OCI-M1 (cell line): ENCODE data around the gene SUPT4H1.

Source experiments
- DNase-seq: peaks from one replicate; lab custom pipeline; 2025; lab: John Stamatoyannopoulos, UW

Gene SUPT4H1

DNA sequence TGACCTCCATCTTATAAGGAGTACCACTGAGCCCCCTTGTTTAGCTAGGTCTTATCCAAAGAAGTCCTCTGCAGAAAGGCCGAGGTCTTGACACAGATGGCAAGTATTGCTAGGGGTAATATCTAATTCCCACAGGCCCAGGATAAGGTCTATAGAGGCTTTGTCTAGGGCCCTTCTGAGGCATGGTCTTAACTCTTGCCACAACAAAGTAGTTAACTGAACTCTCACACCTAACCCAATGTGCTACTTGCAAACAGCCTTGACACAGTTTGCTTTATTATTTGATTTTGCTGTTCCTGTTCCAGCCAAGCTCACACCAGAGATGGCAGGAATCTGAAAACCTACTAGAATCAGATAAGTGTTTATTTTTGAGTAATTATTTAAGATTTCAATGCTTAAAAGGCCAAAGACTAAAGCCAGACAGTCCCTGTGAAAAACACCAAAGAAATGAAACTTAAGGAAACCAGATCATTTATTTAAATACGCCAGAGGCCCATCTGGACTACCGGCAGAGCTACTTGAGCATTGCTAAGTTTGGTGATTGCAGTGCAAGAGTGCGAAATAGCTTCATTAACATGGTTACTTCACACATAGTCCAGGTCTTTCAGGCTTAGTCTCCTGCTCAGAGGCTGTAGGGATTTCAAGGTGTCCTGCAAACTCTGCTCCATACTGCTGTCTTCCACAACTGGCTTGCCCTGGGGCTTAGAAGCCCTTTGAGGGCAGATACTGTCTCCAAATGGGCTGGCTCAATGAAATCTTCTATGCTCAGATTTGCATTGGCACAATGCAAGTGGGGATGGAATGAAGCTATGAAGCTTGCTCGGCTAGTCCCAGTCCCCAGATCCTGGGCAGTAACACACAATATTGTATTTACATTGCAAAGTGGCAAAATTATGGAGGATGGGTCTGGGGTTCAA, 28.5 kb upstream of the SUPT4H1 start:
- no peak for DNase-seq

GRCh38 chr17:58379511-58379824, 27.5 kb upstream of the SUPT4H1 start:
- DNase-seq: no peak

GRCh38 chr17:58378733-58379510, 26.9 kb upstream of the SUPT4H1 start:
- peak; percentile 57 for DNase-seq

- DNase-seq: no peak
Observed at GRCh38 chr17:58377661-58378060, 25.7 kb upstream of the SUPT4H1 start.

DNA sequence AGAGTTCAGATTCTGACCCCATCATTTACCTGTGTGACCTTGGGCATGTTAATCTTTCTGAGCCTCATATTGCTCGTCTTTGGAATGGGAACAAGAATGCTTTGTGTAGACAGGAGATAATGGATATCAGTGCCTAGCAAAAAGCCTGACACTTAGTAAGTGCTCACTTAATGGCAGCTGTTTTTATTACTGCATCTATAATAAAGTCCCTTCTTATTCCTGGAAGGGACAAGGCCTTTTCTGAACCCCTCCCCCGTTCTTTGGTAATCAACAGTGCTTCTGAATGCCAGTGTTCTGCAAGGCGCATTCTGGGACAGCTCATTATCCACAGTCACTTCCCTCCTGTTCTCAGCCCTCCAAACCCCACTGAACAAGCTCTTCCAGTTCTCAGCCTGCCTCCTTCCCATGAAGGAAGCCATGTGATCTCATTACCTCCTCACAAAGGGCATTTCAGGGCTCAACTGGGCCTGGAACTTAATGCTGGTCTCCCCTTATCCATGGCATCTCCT, 25.1 kb upstream of the SUPT4H1 start:
- no peak for DNase-seq

GRCh38 chr17:58376472-58377000, 24.5 kb upstream of the SUPT4H1 start:
- peak; percentile 27 for DNase-seq

DNA sequence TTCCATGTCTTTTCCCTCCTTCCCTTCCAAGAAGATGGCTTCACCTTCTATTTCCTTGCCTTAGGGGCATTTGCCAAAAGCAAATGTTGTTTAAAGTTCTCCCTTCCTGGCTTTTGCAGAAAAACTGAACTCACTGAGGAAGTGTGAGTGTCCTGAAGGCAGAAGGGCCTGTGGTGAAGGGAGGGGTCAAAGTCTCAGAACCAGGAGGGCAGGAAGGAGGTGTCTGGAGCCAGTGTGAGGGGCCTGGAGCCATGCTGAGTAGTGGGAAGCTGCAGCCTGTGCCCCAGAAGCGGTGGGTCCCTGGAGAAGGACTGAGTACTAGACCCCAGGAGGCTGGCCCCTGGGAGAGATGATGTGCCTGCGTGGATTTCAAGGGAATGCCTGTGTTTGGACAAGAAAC, 23.8 kb upstream of the SUPT4H1 start:
- DNase-seq: no peak

DNA sequence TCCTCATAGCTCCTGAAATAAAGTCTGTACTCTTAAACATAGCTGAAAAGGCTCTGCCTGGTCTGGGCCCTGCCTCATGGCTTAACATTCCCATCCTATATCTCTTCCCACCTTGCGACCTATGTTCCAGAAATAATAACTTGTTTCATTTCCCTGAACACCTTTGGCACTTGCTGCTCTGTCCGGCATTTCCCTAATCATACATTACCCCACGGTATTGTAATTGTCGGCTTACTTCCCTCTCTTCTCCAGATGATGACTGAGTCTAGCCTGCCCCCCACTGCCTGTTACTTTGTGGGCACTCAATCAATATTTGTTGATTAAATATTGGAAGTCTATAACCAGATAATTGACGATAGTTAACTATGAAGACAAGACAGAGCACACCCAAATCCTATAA, 23.3 kb upstream of the SUPT4H1 start:
- no peak for DNase-seq

- no peak for DNase-seq
Observed at GRCh38 chr17:58373923-58374322, 21.9 kb upstream of the SUPT4H1 start.

DNA sequence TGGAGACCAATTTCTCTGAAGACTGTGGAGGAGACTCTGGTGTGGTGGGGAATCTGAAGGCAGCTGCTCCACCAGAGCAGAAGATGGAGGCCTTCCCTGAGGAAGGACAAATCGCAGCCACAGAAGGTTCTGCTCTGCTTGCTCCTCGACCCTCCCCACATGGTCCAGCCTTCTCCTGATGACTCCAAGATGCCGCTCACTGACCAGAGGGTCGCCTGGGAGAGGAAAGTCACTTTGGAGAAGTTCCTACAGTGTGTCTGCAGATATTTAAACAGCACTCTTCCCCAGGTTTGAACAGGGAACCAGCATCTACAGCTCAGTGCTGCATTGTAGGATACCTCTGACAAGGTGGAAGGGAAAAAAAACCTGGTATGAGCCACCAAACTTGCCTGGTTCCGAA, 21.0 kb upstream of the SUPT4H1 start:
- DNase-seq: no peak

DNA sequence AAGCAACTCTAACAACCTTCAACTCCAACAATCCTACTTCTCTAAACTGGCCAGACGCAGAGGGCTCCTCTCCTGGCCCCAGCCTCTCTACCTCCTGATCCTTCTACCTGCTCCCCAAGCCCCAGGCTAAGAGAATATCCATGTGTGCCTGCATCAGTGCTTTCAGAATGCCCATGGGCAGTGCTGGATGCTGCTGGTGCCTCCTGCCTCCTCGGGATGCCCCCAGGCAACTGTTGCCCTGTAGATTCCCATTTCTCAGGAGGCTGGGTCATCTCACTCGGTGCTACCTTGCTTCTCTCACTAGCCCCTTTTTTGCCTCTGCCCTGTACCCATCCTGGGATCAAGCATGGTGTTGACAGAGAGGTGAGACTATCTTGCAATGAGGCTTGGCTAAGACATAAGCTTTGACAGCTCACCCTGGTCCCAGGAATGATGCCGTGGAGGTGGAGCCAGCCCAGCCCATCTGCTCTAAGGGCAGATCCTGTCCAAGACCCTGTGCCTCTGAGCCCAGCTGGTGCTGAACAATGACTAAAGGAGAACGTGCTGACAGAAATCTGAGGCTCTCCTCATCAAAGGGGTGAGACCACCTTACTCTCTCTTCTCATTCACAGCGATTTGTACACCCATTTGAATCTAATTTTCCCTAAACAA, 19.4 kb upstream of the SUPT4H1 start:
- no peak for DNase-seq

GRCh38 chr17:58370716-58371115, 18.7 kb upstream of the SUPT4H1 start:
- no peak for DNase-seq

DNA sequence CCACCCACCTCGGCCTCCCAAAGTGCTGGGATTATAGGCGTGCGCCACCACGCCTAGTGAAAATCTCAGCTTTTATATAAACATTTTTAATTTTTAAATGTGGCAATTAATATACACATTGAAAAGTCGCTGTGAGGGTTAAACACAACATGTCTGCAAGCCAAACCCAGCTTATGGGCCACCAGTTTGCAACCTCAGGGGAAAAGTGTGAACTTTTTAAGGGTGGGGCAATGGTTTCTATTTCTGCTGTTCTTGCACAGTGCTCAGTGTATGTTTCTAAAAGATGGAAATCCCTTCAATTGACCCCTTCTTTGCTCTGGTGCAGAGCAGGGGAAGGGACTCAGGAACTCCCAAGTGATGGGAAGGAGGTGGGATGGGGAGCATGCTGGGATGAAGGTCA, 18.3 kb upstream of the SUPT4H1 start:
- no peak for DNase-seq

- DNase-seq: no peak
Observed at GRCh38 chr17:58369214-58370031, 17.4 kb upstream of the SUPT4H1 start.

DNA sequence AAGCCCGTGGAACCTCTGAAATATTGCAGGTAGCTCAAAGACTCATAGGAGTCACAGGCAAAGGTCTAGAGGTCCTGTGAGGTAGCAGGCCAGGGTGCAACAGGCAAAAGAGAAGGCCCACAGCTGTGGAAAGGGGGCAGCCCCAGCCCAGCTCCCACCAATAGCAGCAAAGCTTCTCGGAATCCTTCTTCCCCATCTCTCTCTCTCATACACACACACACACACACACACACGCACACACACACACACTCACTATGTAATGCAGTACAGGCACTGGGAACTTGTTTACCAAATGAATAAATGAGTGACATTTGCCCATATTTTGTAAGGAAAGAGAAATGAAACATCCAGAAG, 16.8 kb upstream of the SUPT4H1 start:
- no peak for DNase-seq

DNA sequence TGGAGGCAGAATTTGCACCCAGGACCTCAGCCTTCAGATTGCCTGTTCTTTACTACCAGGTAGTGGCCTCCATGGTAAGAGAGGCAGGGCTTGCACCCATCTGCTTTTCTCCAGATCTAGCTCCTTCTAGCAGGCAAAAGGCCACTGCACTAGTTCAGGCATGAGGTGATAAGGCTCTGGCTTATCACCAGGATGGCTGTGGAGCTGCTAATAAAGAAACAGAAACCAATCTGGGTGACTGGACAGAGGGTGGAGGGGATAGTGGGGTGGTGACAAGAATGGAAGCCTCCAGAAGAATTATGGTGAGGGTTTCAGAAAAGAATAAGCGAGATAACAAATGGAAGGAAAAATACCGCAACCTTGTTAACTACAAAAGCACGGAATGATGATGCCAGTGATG, 15.5 kb upstream of the SUPT4H1 start:
- DNase-seq: peak; percentile 76

DNA sequence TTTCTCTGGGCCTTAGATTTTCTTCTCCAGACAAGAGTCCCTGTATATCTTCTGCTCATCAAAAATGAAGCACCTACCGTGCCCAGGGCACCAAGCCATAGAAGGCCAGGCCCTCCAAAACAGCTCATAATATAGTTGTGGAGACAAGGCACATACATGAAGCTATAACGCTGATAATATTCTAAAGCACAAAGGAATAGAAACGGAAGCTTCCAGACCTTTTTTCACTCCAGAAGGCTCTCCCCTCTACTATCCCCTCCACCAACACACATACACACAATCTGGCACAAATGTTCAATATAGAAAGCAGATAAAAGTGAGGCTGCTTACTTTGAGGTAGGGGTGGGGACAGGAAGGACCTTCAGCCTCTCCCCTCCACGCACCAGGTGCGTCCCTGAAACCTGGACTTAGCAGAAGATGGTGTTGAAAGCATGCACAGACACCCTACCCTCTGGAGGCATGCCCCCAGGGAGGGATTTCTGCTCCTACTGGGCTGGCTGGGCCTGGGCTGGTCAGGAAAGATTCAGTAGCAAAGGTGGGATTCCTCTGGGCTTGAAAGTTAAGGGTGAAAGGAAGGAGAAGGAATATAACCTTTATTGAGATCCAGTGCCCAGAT, 14.1 kb upstream of the SUPT4H1 start:
- no peak for DNase-seq

DNA sequence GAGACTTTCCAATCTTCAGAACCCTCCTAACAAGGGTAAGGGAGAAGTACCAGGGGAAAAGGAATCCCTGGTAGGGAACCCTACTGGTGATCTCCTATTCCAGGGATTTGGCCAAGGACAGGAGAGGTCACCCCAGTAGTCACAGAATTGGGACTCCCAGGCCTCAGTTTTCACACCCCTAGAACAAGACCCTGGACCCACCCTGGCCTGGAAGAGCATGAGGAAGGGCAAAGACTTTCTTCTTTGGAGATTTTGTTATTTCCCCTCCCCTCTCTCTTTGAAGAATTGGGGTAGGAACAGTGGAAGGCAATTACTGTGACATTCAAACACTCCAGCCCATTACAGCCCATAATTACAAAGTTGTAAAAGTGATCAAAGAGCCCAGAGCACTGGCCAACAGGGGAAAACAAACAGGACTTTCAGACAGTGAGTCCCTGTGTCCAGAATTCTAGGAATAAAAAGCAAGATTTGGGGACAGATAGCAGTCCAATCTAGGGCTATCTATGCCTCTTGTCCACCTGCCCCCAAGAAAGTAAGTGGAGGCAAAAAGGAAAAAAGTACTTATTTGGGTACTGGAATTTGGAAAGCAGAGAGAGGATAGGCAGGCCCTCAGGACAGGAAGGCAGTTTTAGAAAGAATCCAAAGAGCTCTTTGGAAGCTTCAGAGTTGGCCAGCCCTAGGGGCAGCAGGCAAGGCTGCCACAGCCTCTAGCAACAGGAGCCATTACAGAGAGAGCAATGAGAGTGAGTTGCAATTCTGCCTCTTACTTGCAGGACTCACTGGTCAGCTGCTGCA, 13.4 kb upstream of the SUPT4H1 start:
- no peak for DNase-seq

DNA sequence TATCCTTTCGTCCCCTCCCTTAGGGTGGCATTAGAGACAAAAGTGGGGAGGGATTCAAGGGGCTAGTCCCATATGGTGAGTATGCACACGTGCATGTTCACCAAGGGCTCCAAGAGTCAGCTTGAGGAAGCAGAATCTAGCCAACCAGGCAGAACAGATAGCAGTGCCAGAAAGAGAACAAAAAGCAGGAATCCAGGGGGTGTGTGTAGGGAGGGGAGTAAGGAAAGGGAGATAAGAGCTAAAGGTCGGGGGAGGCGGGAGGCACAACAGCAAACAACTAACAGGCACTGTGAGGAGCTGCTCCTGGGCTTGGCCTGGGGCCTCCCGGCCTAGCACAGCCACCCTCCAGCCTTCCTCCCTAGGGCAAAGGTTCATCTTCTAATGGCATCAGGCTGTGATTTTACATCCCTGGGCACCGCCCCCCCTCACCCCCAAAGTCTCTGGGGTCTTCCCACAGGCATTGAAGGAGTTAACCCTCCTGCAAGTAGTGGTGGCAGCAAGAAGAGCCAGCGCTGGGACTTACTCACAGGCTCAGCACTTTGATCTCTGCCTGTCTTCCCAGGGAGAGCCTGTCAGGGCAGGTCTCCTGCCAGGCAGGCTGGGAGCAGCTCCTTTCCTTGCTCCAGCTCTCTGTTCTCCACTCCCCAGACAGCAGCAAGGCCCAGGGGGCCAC, 12.4 kb upstream of the SUPT4H1 start:
- DNase-seq: peak; percentile 69
